ENCODE data around the gene CCZ1B. TPM values are rescaled to one million over a fixed set of nuclear protein-coding genes. Genes with fewer than 3 reads are reported as not detected.
"Not testable (repeated sequence)": the region's sequence is repeated elsewhere in the genome, so short reads cannot be mapped to it uniquely, and the experiment has no call there.

Gene CCZ1B
- total RNA-seq, 1 donor from 2014 or later: 71.5 TPM

- Mint-ChIP-seq H3K4me1 (ENCODE audit: low read depth) (no peaks in the 10 kb centered on the region), H3K36me3 (ENCODE audit: insufficient read depth) (no peaks in the 10 kb centered on the region), H3K27me3 (peaks cover 13% of the 10 kb centered on the region), H3K9me3 (ENCODE audit: low read depth) (no peaks in the 10 kb centered on the region), H3K27ac (no peak overlapping the region), H3K4me3 (ENCODE audit: low read depth) (no peak overlapping the region)
- TF ChIP-seq CTCF (IDR thresholded peaks at IDR 0.05; ENCODE audit: unreplicated experiment): no peak
- DNase-seq (ENCODE audit: low spot score, unreplicated experiment): no peak
These were observed 5.1 kb upstream of the CCZ1B start for GRCh38 chr7:6831018-6831725.

- DNase-seq (ENCODE audit: low spot score, unreplicated experiment); H3K4me3 Mint-ChIP-seq (ENCODE audit: low read depth); H3K27ac Mint-ChIP-seq; H3K36me3 Mint-ChIP-seq (ENCODE audit: insufficient read depth); H3K4me1 Mint-ChIP-seq (ENCODE audit: low read depth); H3K9me3 Mint-ChIP-seq (ENCODE audit: low read depth): not testable (repeated sequence)
- H3K27me3 Mint-ChIP-seq: peaks cover 13% of the 10 kb centered on the region
These were observed 4.0 kb upstream of the CCZ1B start for GRCh38 chr7:6830026-6830425.

GRCh38 chr7:6829616-6830015 lies 3.5 kb upstream of the CCZ1B start:
- not testable (repeated sequence) for H3K4me3 Mint-ChIP-seq (ENCODE audit: low read depth); H3K36me3 Mint-ChIP-seq (ENCODE audit: insufficient read depth); H3K27ac Mint-ChIP-seq; H3K9me3 Mint-ChIP-seq (ENCODE audit: low read depth); DNase-seq (ENCODE audit: low spot score, unreplicated experiment); H3K4me1 Mint-ChIP-seq (ENCODE audit: low read depth)
- peaks cover 10% of the 10 kb centered on the region for H3K27me3 Mint-ChIP-seq

GRCh38 chr7:6827180-6827579 lies 1.1 kb upstream of the CCZ1B start:
- Mint-ChIP-seq H3K4me3 (ENCODE audit: low read depth) (peak overlapping the region; percentile 68), H3K27ac (peak overlapping the region; percentile 67), H3K27me3 (peaks cover 10% of the 10 kb centered on the region)
- H3K4me1 Mint-ChIP-seq (ENCODE audit: low read depth); DNase-seq (ENCODE audit: low spot score, unreplicated experiment); H3K36me3 Mint-ChIP-seq (ENCODE audit: insufficient read depth); H3K9me3 Mint-ChIP-seq (ENCODE audit: low read depth): not testable (repeated sequence)

- not testable (repeated sequence) for H3K27ac Mint-ChIP-seq, H3K27me3 Mint-ChIP-seq
These were observed 594 bp downstream of the CCZ1B start for GRCh38 chr7:6825236-6826125.

GRCh38 chr7:6821622-6822021 lies 4.5 kb downstream of the CCZ1B start:
- not testable (repeated sequence) for H3K27ac Mint-ChIP-seq; H3K4me1 Mint-ChIP-seq (ENCODE audit: low read depth); H3K4me3 Mint-ChIP-seq (ENCODE audit: low read depth); H3K9me3 Mint-ChIP-seq (ENCODE audit: low read depth); H3K27me3 Mint-ChIP-seq; DNase-seq (ENCODE audit: low spot score, unreplicated experiment)
- H3K36me3 Mint-ChIP-seq (ENCODE audit: insufficient read depth): peaks cover 12% of the 10 kb centered on the region

More at GRCh38 chr7:6825236-6826125, 594 bp downstream of the CCZ1B start:
- H3K9me3 Mint-ChIP-seq (ENCODE audit: low read depth); H3K4me1 Mint-ChIP-seq (ENCODE audit: low read depth); H3K36me3 Mint-ChIP-seq (ENCODE audit: insufficient read depth); DNase-seq (ENCODE audit: low spot score, unreplicated experiment): not testable (repeated sequence)
- peak overlapping the region; percentile 67 for H3K4me3 Mint-ChIP-seq (ENCODE audit: low read depth)

- not testable (repeated sequence) for H3K9me3 Mint-ChIP-seq (ENCODE audit: low read depth); DNase-seq (ENCODE audit: low spot score, unreplicated experiment); H3K4me1 Mint-ChIP-seq (ENCODE audit: low read depth); H3K27me3 Mint-ChIP-seq; H3K27ac Mint-ChIP-seq; H3K4me3 Mint-ChIP-seq (ENCODE audit: low read depth)
- peaks cover 13% of the 10 kb centered on the region for H3K36me3 Mint-ChIP-seq (ENCODE audit: insufficient read depth)
These were observed 10.6 kb downstream of the CCZ1B start for GRCh38 chr7:6815470-6815869.

- H3K27ac Mint-ChIP-seq; H3K4me1 Mint-ChIP-seq (ENCODE audit: low read depth); H3K9me3 Mint-ChIP-seq (ENCODE audit: low read depth); H3K4me3 Mint-ChIP-seq (ENCODE audit: low read depth); DNase-seq (ENCODE audit: low spot score, unreplicated experiment); H3K27me3 Mint-ChIP-seq: not testable (repeated sequence)
- peaks cover 11% of the 10 kb centered on the region for H3K36me3 Mint-ChIP-seq (ENCODE audit: insufficient read depth)
These were observed 13.1 kb downstream of the CCZ1B start for GRCh38 chr7:6813011-6813410.

- H3K9me3 Mint-ChIP-seq (ENCODE audit: low read depth); DNase-seq (ENCODE audit: low spot score, unreplicated experiment); H3K27me3 Mint-ChIP-seq; H3K36me3 Mint-ChIP-seq (ENCODE audit: insufficient read depth); H3K4me3 Mint-ChIP-seq (ENCODE audit: low read depth); H3K27ac Mint-ChIP-seq; H3K4me1 Mint-ChIP-seq (ENCODE audit: low read depth): not testable (repeated sequence)
These were observed 18.1 kb downstream of the CCZ1B start for GRCh38 chr7:6807959-6808358.

- H3K9me3 Mint-ChIP-seq (ENCODE audit: low read depth); H3K27ac Mint-ChIP-seq; DNase-seq (ENCODE audit: low spot score, unreplicated experiment); H3K4me1 Mint-ChIP-seq (ENCODE audit: low read depth); H3K36me3 Mint-ChIP-seq (ENCODE audit: insufficient read depth); H3K4me3 Mint-ChIP-seq (ENCODE audit: low read depth); H3K27me3 Mint-ChIP-seq: not testable (repeated sequence)
These were observed 18.6 kb downstream of the CCZ1B start for GRCh38 chr7:6807393-6807918.

GRCh38 chr7:6800331-6800730 lies 25.7 kb downstream of the CCZ1B start:
- H3K27me3 Mint-ChIP-seq: not testable (repeated sequence)

GRCh38 chr7:6799887-6800286 lies 26.2 kb downstream of the CCZ1B start:
- H3K4me3 Mint-ChIP-seq (ENCODE audit: low read depth); H3K36me3 Mint-ChIP-seq (ENCODE audit: insufficient read depth); H3K27me3 Mint-ChIP-seq; H3K27ac Mint-ChIP-seq; H3K4me1 Mint-ChIP-seq (ENCODE audit: low read depth); H3K9me3 Mint-ChIP-seq (ENCODE audit: low read depth); DNase-seq (ENCODE audit: low spot score, unreplicated experiment): not testable (repeated sequence)

More at GRCh38 chr7:6800331-6800730, 25.7 kb downstream of the CCZ1B start:
- not testable (repeated sequence) for H3K4me1 Mint-ChIP-seq (ENCODE audit: low read depth); H3K27ac Mint-ChIP-seq; H3K9me3 Mint-ChIP-seq (ENCODE audit: low read depth); H3K36me3 Mint-ChIP-seq (ENCODE audit: insufficient read depth); H3K4me3 Mint-ChIP-seq (ENCODE audit: low read depth); DNase-seq (ENCODE audit: low spot score, unreplicated experiment)
